ENCODE data around the gene IMPA2. TPM values are rescaled to one million over a fixed set of nuclear protein-coding genes. Genes with fewer than 3 reads are reported as not detected.

The IMPA2 gene
- total and polyA plus RNA-seq, 2 of the 13 experiments (the other 11 are each of a cell fraction or from before 2014, with no cell fraction given) = 37.8 to 71.8 TPM

GRCh38 chr18:12046046-12046750 is 64.9 kb downstream of the IMPA2 start (continued):
- TF ChIP-seq FOXA3 (CRISPR knock-in tag; IDR thresholded peaks at IDR 0.05) (no peak), NR0B2 (CRISPR knock-in tag; IDR thresholded peaks at IDR 0.05) (no peak), SKIL (CRISPR knock-in tag; IDR thresholded peaks at IDR 0.05; ENCODE audit: borderline replicate concordance) (peak; percentile 39; the same call in 1 of the 2 replicates), SRY (CRISPR knock-in tag; IDR thresholded peaks at IDR 0.05) (no peak)

GRCh38 chr18:12046751-12047335 is 65.5 kb downstream of the IMPA2 start:
- DNase-seq (ENCODE audit: low spot score) (no peak), FAIRE-seq (no peak), ATAC-seq (peak; percentile 83)
- in situ Hi-C loops (cut with HindIII; ENCODE audit: extremely low pct_ligation_motif_present, low pct_unique_long_range_greater_than_20kb) (loop anchor here (10.0 kb wide), 1 partner anchor 392 kb away; no protein-coding TSS in a partner anchor), intact Hi-C loops (cut with micrococcal nuclease; ENCODE audit: unreplicated experiment) (no loop called here)
- H3K36me3 ChIP-seq (replicated peaks in 1 of 2; ENCODE audit: control insufficient read depth in 1 of 2, insufficient read depth in 2 of 2, low read length in 2 of 2) = no peaks in the 10 kb centered on the region
- H3K9me3 ChIP-seq (ENCODE audit: low read length) = no peaks in the 10 kb centered on the region
- H3K9ac ChIP-seq (ENCODE audit: insufficient read depth, low read depth, low read length) = no peak overlapping the region
- no peaks in the 10 kb centered on the region for H4K20me1 ChIP-seq (ENCODE audit: insufficient read depth, low read length)
- H3K27me3 ChIP-seq (ENCODE audit: control insufficient read depth in 1 of 2, insufficient read depth in 2 of 2, low read length in 2 of 2) = peaks cover 2 to 21% of the 10 kb centered on the region in 2 experiments; a peak in 3 of 5 replicates
- H3K4me1 ChIP-seq (ENCODE audit: insufficient read depth, low read length) = peaks cover 18% of the 10 kb centered on the region
- H3K4me3 ChIP-seq (replicated peaks in 1 of 3; ENCODE audit: insufficient read depth in 1 of 3, low read depth in 2 of 3, low read length in 3 of 3) = no peak overlapping the region
- WGBS (ENCODE audit: low lambda C conversion rate) = 5% methylated on average over 6 of the region's 12 CpGs
- no TSS peak for BruUV-seq (replicated peaks)
- no peak overlapping the region; the same call in 1 of the 2 replicates for H3K4me2 ChIP-seq (ENCODE audit: low read depth, low read length)
- CTCF ChIA-PET (ENCODE audit: low intra/inter-chr PET ratio, low total read pairs) = interaction anchor here (1.1 kb wide), 1 partner anchor 109 kb away, joined by 3 read pairs; no protein-coding TSS in a partner anchor
- H3K79me2 ChIP-seq (ENCODE audit: insufficient read depth, low read length) = no peaks in the 10 kb centered on the region
- POLR2A ChIA-PET = no interaction called here
- no peak overlapping the region for H3K27ac ChIP-seq (ENCODE audit: extremely low read length, insufficient read depth, low read length)
- no peak overlapping the region for H2AFZ ChIP-seq (ENCODE audit: low read length)
- TF ChIP-seq IKZF5 (CRISPR knock-in tag; IDR thresholded peaks at IDR 0.05) = no peak
- TF ChIP-seq KLF11 (CRISPR knock-in tag; IDR thresholded peaks at IDR 0.05) = no peak
- TF ChIP-seq CENPX (CRISPR knock-in tag; IDR thresholded peaks at IDR 0.05) = no peak
- peak; percentile 84 for TF ChIP-seq ZNF770 (CRISPR knock-in tag; IDR thresholded peaks at IDR 0.05)
- no peak for TF ChIP-seq ZNF576 (CRISPR knock-in tag; IDR thresholded peaks at IDR 0.05)
- TF ChIP-seq ZMAT5 (CRISPR knock-in tag; IDR thresholded peaks at IDR 0.05; ENCODE audit: borderline replicate concordance, low read depth) = no peak
- TF ChIP-seq ZNF782 (CRISPR knock-in tag; IDR thresholded peaks at IDR 0.05; ENCODE audit: borderline replicate concordance) = no peak
- TF ChIP-seq HES4 (CRISPR knock-in tag; IDR thresholded peaks at IDR 0.05; ENCODE audit: borderline replicate concordance) = no peak
- TF ChIP-seq ZNF891 (CRISPR knock-in tag; IDR thresholded peaks at IDR 0.05) = no peak
- no peak for TF ChIP-seq SP4 (CRISPR knock-in tag; IDR thresholded peaks at IDR 0.05)
- TF ChIP-seq ZSCAN31 (CRISPR knock-in tag; IDR thresholded peaks at IDR 0.05; ENCODE audit: low read depth) = 0 out of 2 replicates have a peak, but pooled peaks have one; percentile 25

Measured in HepG2 (cell line).